Gastroesophageal sphincter (tissue), 3 donors: Measurements from ENCODE around the gene PRCP.

Experiments used
- CTCF ChIP-seq, 4 experiments: fragments of 200-600 bp in 2 of 4; fragments of 450-650 bp in 2 of 4; sonication (generic) in 1 of 4; IDR thresholded peaks; one replicate each; pipeline ENCODE4 v1.5.1; 2017 to 2019; ENCODE audit warnings: antibody characterized with exemption in 4 of 4, mild to moderate bottlenecking in 2 of 4, moderate library complexity in 2 of 4
- POLR2A ChIP-seq, 2 donors: fragments of 450-650 bp; IDR thresholded peaks; one replicate each; pipeline ENCODE4 v1.6.1; 2017; ENCODE audit warnings: antibody characterized with exemption in 2 of 2, mild to moderate bottlenecking in 2 of 2, moderate library complexity in 1 of 2

GRCh38 chr11:82929121-82929520 is 28.9 kb upstream of the PRCP start:
- no peak for TF ChIP-seq CTCF (IDR thresholded peaks at IDR 0.05)
- no peak for TF ChIP-seq POLR2A (IDR thresholded peaks at IDR 0.05)
